ENCODE data around the gene SHROOM3.

DNA sequence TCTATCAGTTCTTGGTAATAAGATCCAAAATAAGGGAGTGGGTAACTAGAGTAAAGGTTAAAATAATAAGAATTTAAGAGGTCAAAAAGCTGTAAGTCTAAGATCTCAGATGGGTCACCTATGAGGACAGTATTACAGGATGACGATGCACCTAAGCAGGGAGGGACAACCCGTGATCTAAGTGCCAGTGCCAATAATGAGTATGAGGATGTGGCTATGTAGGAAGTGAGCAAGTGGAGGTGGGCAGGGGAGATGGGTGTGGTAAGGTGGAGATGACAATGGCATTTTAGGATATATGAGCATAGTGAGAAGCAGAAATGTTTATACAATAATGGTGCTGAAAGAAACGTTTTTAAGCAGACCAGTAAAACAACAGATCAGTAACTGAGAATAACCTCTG, 33.4 kb upstream of the SHROOM3 start:
- TF ChIP-seq POLR2AphosphoS5 (IDR thresholded peaks at IDR 0.05) = no peak
- no peak for TF ChIP-seq CTCF (IDR thresholded peaks at IDR 0.05; ENCODE audit: poor library complexity, severe bottlenecking)
- TF ChIP-seq RAD21 (conservative IDR thresholded peaks at IDR 0.05) = no peak
- TF ChIP-seq EZH2 (IDR thresholded peaks at IDR 0.05; ENCODE audit: borderline replicate concordance, insufficient read depth, low read length, poor library complexity, severe bottlenecking) = no peak

All from neural cell (in vitro differentiated cells).